Measurements from ENCODE around the gene OLA1.

The OLA1 gene

GRCh38 chr2:174153757-174154680 lies 94.3 kb downstream of the OLA1 start:
- no peak for TF ChIP-seq SIN3A (IDR thresholded peaks at IDR 0.05; ENCODE audit: borderline replicate concordance, insufficient read depth, low read length)
- no peak for TF ChIP-seq TAF1 (IDR thresholded peaks at IDR 0.05; ENCODE audit: borderline replicate concordance, insufficient read depth, low read length)
- no peak for TF ChIP-seq POLR2AphosphoS5 (IDR thresholded peaks at IDR 0.05; ENCODE audit: low read depth, low read length)

GRCh38 chr2:174149530-174149929 lies 98.8 kb downstream of the OLA1 start:
- TF ChIP-seq REST (IDR thresholded peaks at IDR 0.05; ENCODE audit: insufficient read depth in 1 of 2, low read depth in 2 of 2, low read length in 2 of 2) (no peak), POLR2AphosphoS5 (IDR thresholded peaks at IDR 0.05; ENCODE audit: low read depth, low read length) (no peak), FOXP2 (optimal IDR thresholded peaks at IDR 0.05; ENCODE audit: borderline replicate concordance, extremely low read depth, extremely low read length, insufficient read depth) (no peak), SIN3A (IDR thresholded peaks at IDR 0.05; ENCODE audit: borderline replicate concordance, insufficient read depth, low read length) (no peak), TAF1 (IDR thresholded peaks at IDR 0.05; ENCODE audit: borderline replicate concordance, insufficient read depth, low read length) (no peak)

GRCh38 chr2:174148833-174149232 lies 99.5 kb downstream of the OLA1 start:
- TF ChIP-seq TAF1 (IDR thresholded peaks at IDR 0.05; ENCODE audit: borderline replicate concordance, insufficient read depth, low read length) (no peak), SIN3A (IDR thresholded peaks at IDR 0.05; ENCODE audit: borderline replicate concordance, insufficient read depth, low read length) (no peak), FOXP2 (optimal IDR thresholded peaks at IDR 0.05; ENCODE audit: borderline replicate concordance, extremely low read depth, extremely low read length, insufficient read depth) (no peak), REST (IDR thresholded peaks at IDR 0.05; ENCODE audit: insufficient read depth in 1 of 2, low read depth in 2 of 2, low read length in 2 of 2) (no peak), POLR2AphosphoS5 (IDR thresholded peaks at IDR 0.05; ENCODE audit: low read depth, low read length) (no peak)

GRCh38 chr2:174145827-174146226 lies 102.5 kb downstream of the OLA1 start:
- TF ChIP-seq REST (IDR thresholded peaks at IDR 0.05; ENCODE audit: insufficient read depth in 1 of 2, low read depth in 2 of 2, low read length in 2 of 2) (no peak), TAF1 (IDR thresholded peaks at IDR 0.05; ENCODE audit: borderline replicate concordance, insufficient read depth, low read length) (no peak), SIN3A (IDR thresholded peaks at IDR 0.05; ENCODE audit: borderline replicate concordance, insufficient read depth, low read length) (no peak), FOXP2 (optimal IDR thresholded peaks at IDR 0.05; ENCODE audit: borderline replicate concordance, extremely low read depth, extremely low read length, insufficient read depth) (no peak), POLR2AphosphoS5 (IDR thresholded peaks at IDR 0.05; ENCODE audit: low read depth, low read length) (no peak)

- TF ChIP-seq POLR2AphosphoS5 (IDR thresholded peaks at IDR 0.05; ENCODE audit: low read depth, low read length) (no peak), REST (IDR thresholded peaks at IDR 0.05; ENCODE audit: insufficient read depth in 1 of 2, low read depth in 2 of 2, low read length in 2 of 2) (no peak), TAF1 (IDR thresholded peaks at IDR 0.05; ENCODE audit: borderline replicate concordance, insufficient read depth, low read length) (no peak), SIN3A (IDR thresholded peaks at IDR 0.05; ENCODE audit: borderline replicate concordance, insufficient read depth, low read length) (no peak), FOXP2 (optimal IDR thresholded peaks at IDR 0.05; ENCODE audit: borderline replicate concordance, extremely low read depth, extremely low read length, insufficient read depth) (no peak)
Observed at GRCh38 chr2:174142290-174142689, 106.0 kb downstream of the OLA1 start.

Data from PFSK-1 (cell line).